HL-60 (cell line): ENCODE results near the gene GLDN.

Experiments
- DNase-seq, 2 experiments: peaks; one replicate each; pipeline ENCODE4 v3.0.0-alpha.2; 2010 to 2020; ENCODE audit warnings: low read depth in 1 of 2, low spot score in 1 of 2
- H3K27ac ChIP-seq: fragments of 250-450 bp; sonication (Bioruptor Pico); replicated peaks from 2 replicates; pipeline ENCODE4 v1.5.1; 2020; ENCODE audit warnings: mild to moderate bottlenecking, moderate library complexity
- H3K27me3 ChIP-seq: fragments of 250-450 bp; sonication (Bioruptor Pico); 2 replicates; pipeline ENCODE4 v1.5.1; 2021; ENCODE audit warnings: mild to moderate bottlenecking, moderate library complexity; ENCODE audit not compliant: insufficient read depth, poor library complexity, severe bottlenecking
- H3K4me3 ChIP-seq: replicated peaks from 2 replicates; pipeline ENCODE4 v1.5.1; 2011; ENCODE audit warnings: mild to moderate bottlenecking, control low read depth, low read length; ENCODE audit not compliant: insufficient read depth
- CTCF ChIP-seq: IDR thresholded peaks from one replicate; pipeline ENCODE4 v1.5.1; 2011; ENCODE audit warnings: low read length, control low read depth, inconsistent platforms; ENCODE audit not compliant: insufficient read depth
- GABPA ChIP-seq: IDR thresholded peaks from 2 replicates; pipeline ENCODE4 v1.6.1; 2012; ENCODE audit warnings: low read depth
- POLR2AphosphoS5 ChIP-seq: IDR thresholded peaks from 2 replicates; pipeline ENCODE4 v1.6.1; 2012; ENCODE audit warnings: low read depth
- SPI1 ChIP-seq: IDR thresholded peaks from 2 replicates; pipeline ENCODE4 v1.6.1; 2012; ENCODE audit warnings: low read depth, mild to moderate bottlenecking, borderline replicate concordance
- TF ChIP-seq, protein P1 (sequence below): IDR thresholded peaks from 2 replicates; pipeline ENCODE4 v1.6.1; 2012; ENCODE audit warnings: low read depth; ENCODE audit not compliant: insufficient replicate concordance

The GLDN gene

DNA sequence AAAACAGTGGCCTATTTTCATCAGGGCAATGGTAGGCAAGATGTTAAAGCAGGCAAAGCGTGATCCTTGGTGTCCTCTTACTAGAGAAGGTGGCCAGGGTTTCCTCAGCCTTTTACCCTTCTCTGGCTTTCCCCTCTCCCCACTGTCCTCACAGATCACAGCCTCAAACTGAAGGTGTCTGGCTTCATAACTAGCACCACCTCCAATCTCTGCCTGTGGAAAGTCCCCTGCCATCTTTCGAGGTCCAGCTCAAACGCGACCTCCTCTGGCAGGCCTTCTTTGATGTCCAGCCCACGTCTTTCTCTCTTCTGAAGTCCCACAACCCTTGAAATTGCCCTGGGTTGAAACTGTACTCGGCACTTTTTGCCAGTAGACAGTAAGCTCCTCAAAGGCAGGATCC, 39.0 kb upstream of the GLDN start:
- Histone ChIP-seq H3K27ac (no peak overlapping the region), H3K4me3 (no peak overlapping the region), H3K27me3 (no peaks in the 10 kb centered on the region)
- DNase-seq = no peak
- TF ChIP-seq POLR2AphosphoS5 (no peak), SPI1 (no peak), GABPA (no peak)
- TF ChIP-seq, protein P1, sequence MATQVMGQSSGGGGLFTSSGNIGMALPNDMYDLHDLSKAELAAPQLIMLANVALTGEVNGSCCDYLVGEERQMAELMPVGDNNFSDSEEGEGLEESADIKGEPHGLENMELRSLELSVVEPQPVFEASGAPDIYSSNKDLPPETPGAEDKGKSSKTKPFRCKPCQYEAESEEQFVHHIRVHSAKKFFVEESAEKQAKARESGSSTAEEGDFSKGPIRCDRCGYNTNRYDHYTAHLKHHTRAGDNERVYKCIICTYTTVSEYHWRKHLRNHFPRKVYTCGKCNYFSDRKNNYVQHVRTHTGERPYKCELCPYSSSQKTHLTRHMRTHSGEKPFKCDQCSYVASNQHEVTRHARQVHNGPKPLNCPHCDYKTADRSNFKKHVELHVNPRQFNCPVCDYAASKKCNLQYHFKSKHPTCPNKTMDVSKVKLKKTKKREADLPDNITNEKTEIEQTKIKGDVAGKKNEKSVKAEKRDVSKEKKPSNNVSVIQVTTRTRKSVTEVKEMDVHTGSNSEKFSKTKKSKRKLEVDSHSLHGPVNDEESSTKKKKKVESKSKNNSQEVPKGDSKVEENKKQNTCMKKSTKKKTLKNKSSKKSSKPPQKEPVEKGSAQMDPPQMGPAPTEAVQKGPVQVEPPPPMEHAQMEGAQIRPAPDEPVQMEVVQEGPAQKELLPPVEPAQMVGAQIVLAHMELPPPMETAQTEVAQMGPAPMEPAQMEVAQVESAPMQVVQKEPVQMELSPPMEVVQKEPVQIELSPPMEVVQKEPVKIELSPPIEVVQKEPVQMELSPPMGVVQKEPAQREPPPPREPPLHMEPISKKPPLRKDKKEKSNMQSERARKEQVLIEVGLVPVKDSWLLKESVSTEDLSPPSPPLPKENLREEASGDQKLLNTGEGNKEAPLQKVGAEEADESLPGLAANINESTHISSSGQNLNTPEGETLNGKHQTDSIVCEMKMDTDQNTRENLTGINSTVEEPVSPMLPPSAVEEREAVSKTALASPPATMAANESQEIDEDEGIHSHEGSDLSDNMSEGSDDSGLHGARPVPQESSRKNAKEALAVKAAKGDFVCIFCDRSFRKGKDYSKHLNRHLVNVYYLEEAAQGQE = no peak

- H3K27ac ChIP-seq = no peak overlapping the region
- DNase-seq = no peak
- no peaks in the 10 kb centered on the region for H3K27me3 ChIP-seq
- TF ChIP-seq SPI1 (no peak), CTCF (no peak)
- H3K4me3 ChIP-seq = no peak overlapping the region
These were observed 37.9 kb upstream of the GLDN start for GRCh38 chr15:51303462-51303980.

DNA sequence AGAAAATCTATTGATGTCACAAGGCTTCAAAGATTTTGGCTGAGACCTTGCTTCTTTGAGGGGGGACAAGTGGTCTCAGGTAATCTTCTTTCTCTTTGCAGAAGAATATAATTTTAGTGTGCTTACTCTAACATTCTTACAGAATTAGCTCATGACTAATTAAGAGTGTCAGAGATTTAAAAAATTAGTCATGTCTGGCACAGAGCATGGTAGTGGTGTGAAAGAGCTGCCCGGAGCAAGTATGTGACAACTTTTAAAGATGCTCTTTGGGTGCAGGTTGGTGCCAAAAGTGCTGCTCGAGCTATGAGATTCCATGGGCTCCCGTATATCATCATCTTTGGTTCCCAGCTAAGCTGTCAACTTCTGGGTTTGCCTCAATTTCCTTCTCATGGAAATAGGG, 34.1 kb upstream of the GLDN start:
- DNase-seq = no peak
- no peak overlapping the region for H3K4me3 ChIP-seq
- H3K27me3 ChIP-seq = no peaks in the 10 kb centered on the region
- TF ChIP-seq CTCF (no peak), GABPA (no peak), SPI1 (no peak), POLR2AphosphoS5 (no peak)
- TF ChIP-seq, protein P1 = no peak
- no peak overlapping the region for H3K27ac ChIP-seq

GRCh38 chr15:51307811-51308210, 33.6 kb upstream of the GLDN start:
- DNase-seq = no peak
- TF ChIP-seq CTCF (no peak), GABPA (no peak), POLR2AphosphoS5 (no peak), SPI1 (no peak)
- TF ChIP-seq, protein P1 = no peak
- H3K27ac ChIP-seq = no peak overlapping the region
- H3K4me3 ChIP-seq = no peak overlapping the region
- no peaks in the 10 kb centered on the region for H3K27me3 ChIP-seq
